Measurements from ENCODE around the gene ALDH3A2. TPM values are rescaled to one million over a fixed set of nuclear protein-coding genes. Genes with fewer than 3 reads are reported as not detected.
A peak's percentile ranks its signal among the peaks of the same experiment; 100 is the strongest.

Gene ALDH3A2
- total RNA-seq, 1 experiment from 2014 or later: 271 TPM

DNA sequence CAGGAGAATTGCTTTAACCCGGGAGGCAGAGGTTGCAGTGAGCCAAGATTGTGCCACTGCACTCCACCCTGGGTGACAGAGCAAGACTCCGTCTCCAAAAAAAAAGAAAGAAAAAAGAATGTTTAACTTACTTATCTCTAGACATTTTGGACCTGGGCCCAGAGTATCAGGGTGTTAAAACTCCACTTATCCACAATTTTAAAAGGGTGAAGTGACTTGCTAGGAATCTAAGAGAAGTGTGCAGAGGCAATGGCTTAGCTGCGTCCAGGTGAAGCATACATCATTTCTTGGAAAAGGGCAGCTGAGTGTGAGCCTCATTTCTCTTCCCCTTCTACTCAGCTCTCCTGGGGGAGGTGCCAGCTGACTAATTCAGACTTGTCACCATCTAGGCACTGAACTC lies 25.1 kb downstream of the ALDH3A2 start:
- no peak for DNase-seq
- H3K4me2 ChIP-seq: no peak overlapping the region
- no peaks in the 10 kb centered on the region for H4K20me1 ChIP-seq (ENCODE audit: insufficient read depth)
- H3K36me3 ChIP-seq (ENCODE audit: low read depth): peaks cover 69% of the 10 kb centered on the region
- H3K4me1 ChIP-seq (replicated peaks; ENCODE audit: insufficient read depth): 0 out of 2 replicates have a peak, but pooled peaks cover 20% of the 10 kb centered on the region
- ChIA-PET CTCF (no interaction called here), POLR2A (ENCODE audit: unreplicated experiment) (no interaction called here)
- peaks cover 58% of the 10 kb centered on the region for H3F3A ChIP-seq (ENCODE audit: insufficient read depth, low read depth)
- H3K9me3 ChIP-seq (ENCODE audit: insufficient read depth, low read depth): no peaks in the 10 kb centered on the region
- H3K4me3 ChIP-seq: no peak overlapping the region
- H3K9me2 ChIP-seq (ENCODE audit: insufficient read depth): no peaks in the 10 kb centered on the region
- intact Hi-C loops (cut with micrococcal nuclease; ENCODE audit: unreplicated experiment): no loop called here
- H3K27me3 ChIP-seq (ENCODE audit: insufficient read depth, low read depth): no peaks in the 10 kb centered on the region
- TF ChIP-seq EZH2 (IDR thresholded peaks at IDR 0.05; ENCODE audit: low read depth): no peak
- TF ChIP-seq, protein P1, sequence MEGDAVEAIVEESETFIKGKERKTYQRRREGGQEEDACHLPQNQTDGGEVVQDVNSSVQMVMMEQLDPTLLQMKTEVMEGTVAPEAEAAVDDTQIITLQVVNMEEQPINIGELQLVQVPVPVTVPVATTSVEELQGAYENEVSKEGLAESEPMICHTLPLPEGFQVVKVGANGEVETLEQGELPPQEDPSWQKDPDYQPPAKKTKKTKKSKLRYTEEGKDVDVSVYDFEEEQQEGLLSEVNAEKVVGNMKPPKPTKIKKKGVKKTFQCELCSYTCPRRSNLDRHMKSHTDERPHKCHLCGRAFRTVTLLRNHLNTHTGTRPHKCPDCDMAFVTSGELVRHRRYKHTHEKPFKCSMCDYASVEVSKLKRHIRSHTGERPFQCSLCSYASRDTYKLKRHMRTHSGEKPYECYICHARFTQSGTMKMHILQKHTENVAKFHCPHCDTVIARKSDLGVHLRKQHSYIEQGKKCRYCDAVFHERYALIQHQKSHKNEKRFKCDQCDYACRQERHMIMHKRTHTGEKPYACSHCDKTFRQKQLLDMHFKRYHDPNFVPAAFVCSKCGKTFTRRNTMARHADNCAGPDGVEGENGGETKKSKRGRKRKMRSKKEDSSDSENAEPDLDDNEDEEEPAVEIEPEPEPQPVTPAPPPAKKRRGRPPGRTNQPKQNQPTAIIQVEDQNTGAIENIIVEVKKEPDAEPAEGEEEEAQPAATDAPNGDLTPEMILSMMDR (conservative IDR thresholded peaks at IDR 0.05): no peak
- BruUV-seq (replicated peaks): no TSS peak
- H3K27ac ChIP-seq: no peak overlapping the region
- peaks cover 12% of the 10 kb centered on the region for H3K79me2 ChIP-seq (ENCODE audit: low read depth)
- no peak overlapping the region for H2AFZ ChIP-seq

DNA sequence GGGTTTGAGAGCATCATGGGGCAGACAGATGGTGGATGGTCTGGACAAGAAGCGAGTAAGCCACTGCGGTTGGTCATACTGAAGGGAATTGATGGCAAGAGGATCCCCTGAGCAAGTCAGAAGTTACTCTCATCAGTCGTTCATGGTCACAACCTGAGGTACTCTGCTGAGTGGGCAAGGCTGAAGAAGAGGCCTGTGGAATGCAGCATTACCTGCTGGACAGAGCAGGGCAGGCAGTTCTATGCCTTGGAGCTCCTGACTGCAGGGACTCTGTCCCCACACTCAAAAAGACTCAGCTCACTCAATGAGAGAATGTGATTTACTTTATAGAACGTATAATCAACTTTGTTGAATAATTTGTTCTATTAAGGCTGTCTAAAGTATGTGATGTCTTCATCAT lies 28.3 kb downstream of the ALDH3A2 start:
- Histone ChIP-seq H4K20me1 (ENCODE audit: insufficient read depth) (no peaks in the 10 kb centered on the region), H3K9me2 (ENCODE audit: insufficient read depth) (no peaks in the 10 kb centered on the region), H3K36me3 (ENCODE audit: low read depth) (peaks cover 62% of the 10 kb centered on the region), H3K4me1 (replicated peaks; ENCODE audit: insufficient read depth) (peaks cover 27% of the 10 kb centered on the region), H3K4me2 (no peak overlapping the region), H3K27ac (no peak overlapping the region), H3F3A (ENCODE audit: insufficient read depth, low read depth) (peaks cover 58% of the 10 kb centered on the region), H3K27me3 (ENCODE audit: insufficient read depth, low read depth) (no peaks in the 10 kb centered on the region), H3K4me3 (no peak overlapping the region), H3K9me3 (ENCODE audit: insufficient read depth, low read depth) (no peaks in the 10 kb centered on the region), H2AFZ (no peak overlapping the region), H3K79me2 (ENCODE audit: low read depth) (peaks cover 12% of the 10 kb centered on the region)
- CTCF ChIA-PET: no interaction called here
- POLR2A ChIA-PET (ENCODE audit: unreplicated experiment): interaction anchor here (0.5 to 0.6 kb wide), 2 partner anchors 10 to 75 kb away, joined by 4 to 9 read pairs; no protein-coding TSS in a partner anchor
- DNase-seq: peak; percentile 47 to 52
- TF ChIP-seq, protein P1 (conservative IDR thresholded peaks at IDR 0.05): no peak
- no peak for TF ChIP-seq EZH2 (IDR thresholded peaks at IDR 0.05; ENCODE audit: low read depth)
- intact Hi-C loops (cut with micrococcal nuclease; ENCODE audit: unreplicated experiment): no loop called here
- BruUV-seq (replicated peaks): no TSS peak

DNA sequence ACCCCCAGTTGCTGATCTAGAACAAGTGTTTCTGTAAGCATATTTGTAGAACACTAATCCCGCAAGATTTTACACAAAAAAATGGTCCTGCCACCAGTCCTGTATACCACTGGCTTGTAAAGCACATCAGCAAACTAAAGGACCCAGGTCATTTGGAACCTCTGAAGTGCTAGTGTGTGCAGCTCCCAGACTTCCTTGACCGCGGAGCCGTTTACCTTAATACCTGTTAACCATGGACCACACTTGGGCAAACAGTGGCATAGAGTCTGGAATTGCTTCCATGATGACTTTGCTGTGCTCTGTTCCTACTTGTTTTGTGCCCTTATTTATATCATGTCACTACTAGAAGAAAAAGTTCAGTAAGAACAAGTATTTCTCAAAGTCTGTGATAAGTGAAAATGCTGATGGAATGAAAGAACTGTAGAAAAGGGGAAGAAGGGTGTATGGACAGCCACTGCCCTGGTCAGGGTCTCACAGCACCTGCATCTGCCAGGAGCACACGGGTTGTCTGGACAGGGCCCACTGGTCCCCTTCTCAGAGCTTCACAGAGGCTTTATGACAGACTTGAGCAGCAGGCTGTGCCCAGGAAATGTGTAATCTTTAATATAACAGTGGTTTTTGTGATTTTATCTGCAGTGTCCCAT lies 29.3 kb downstream of the ALDH3A2 start:
- CTCF ChIA-PET: no interaction called here
- no TSS peak for BruUV-seq (replicated peaks)
- Histone ChIP-seq H3K79me2 (ENCODE audit: low read depth) (peaks cover 6% of the 10 kb centered on the region; the same call in 1 of the 2 replicates), H3K4me3 (no peak overlapping the region), H2AFZ (no peak overlapping the region), H3K27ac (no peak overlapping the region), H3F3A (ENCODE audit: insufficient read depth, low read depth) (peaks cover 55% of the 10 kb centered on the region), H3K9me2 (ENCODE audit: insufficient read depth) (no peaks in the 10 kb centered on the region), H3K36me3 (ENCODE audit: low read depth) (peaks cover 59% of the 10 kb centered on the region), H3K4me1 (replicated peaks; ENCODE audit: insufficient read depth) (peaks cover 27% of the 10 kb centered on the region), H3K4me2 (no peak overlapping the region), H4K20me1 (ENCODE audit: insufficient read depth) (no peaks in the 10 kb centered on the region), H3K27me3 (ENCODE audit: insufficient read depth, low read depth) (no peaks in the 10 kb centered on the region), H3K9me3 (ENCODE audit: insufficient read depth, low read depth) (no peaks in the 10 kb centered on the region)
- intact Hi-C loops (cut with micrococcal nuclease; ENCODE audit: unreplicated experiment): no loop called here
- POLR2A ChIA-PET (ENCODE audit: unreplicated experiment): interaction anchor here (0.6 to 0.7 kb wide), 2 partner anchors 11 to 89 kb away, joined by 3 to 4 read pairs; no protein-coding TSS in a partner anchor
- DNase-seq: no peak
- TF ChIP-seq, protein P1 (conservative IDR thresholded peaks at IDR 0.05): no peak
- no peak for TF ChIP-seq EZH2 (IDR thresholded peaks at IDR 0.05; ENCODE audit: low read depth)
